Stimulated activated CD8-positive, alpha-beta memory T cell treated with anti-CD3 and anti-CD28 coated beads, Interleukin-12 subunit alpha, Interleukin-12 subunit beta, amount 100 ng/mL, for 24 hours (primary cell): Measurements from ENCODE around the gene SOBP.

ENCODE experiments used
- DNase-seq: peaks from one replicate; pipeline ENCODE4 v3.0.0-alpha.2; 2020; ENCODE audit errors: extremely low read depth

Gene SOBP

DNA sequence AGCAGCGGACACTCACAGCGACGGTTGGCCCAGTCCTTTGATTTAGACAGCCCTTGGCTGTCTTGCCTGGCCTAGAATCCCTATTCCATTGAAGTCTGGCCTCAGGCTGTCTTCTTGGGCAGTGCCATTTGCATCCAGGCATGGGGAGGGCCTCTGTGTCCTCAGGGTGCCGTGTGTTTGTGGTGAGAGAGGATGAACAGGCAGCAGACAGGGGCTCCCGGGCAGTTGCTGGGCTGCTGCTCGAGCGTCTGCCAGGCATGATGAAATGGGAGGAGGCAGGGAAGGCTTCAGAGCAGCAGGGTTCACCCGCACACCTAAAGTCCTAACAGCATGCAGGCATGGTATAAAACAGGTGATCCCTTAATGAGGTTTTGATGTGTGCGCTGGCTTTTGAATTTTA lies 126.9 kb downstream of the SOBP start:
- no peak for DNase-seq

DNA sequence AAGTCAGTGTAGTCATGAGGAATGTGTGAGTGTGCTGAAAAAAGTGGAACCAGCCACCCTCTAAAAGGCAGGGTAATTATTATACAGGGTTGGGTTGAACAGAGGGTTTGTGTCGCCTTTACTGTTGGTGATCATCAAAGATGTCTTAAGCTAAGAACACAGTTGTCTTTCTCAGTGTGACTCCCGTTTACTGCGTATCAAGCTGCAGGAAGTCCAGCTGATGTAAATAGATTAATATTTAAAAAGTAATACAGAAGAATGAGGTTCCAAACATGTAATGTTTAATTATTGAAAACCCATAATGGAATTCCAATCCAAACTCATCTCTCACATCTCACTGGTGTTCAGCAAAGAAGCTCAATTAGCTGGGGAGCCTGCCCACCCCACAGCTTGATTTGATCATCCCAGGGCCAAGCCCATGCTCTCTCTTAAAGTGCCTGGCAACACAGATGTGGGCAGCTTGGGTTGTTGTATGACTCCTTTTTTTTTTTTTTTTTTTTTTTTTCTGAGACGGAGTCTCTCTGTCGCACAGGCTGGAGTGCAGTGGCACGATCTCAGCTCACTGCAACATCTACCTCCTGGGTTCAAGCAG lies 127.5 kb downstream of the SOBP start:
- no peak for DNase-seq

DNA sequence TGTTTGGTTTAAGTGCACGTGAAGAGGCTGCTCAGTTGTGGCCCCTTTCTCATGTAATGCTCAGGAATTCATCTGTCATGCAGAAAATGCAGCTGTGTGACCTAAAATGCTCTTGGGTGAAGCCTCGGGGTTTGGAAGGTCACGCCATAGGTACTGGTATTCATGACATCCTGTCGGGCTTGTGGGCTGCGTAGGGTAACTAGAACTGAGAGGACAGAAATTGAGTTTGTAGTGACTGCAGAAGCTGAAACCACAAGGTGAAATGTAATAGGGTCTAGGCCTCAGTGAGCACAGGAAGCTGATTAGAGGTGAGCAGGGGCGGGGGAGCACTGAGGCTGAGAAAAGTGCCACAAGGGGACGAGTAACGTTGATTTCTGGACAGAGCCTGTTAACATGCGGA lies 128.8 kb downstream of the SOBP start:
- DNase-seq = no peak

DNA sequence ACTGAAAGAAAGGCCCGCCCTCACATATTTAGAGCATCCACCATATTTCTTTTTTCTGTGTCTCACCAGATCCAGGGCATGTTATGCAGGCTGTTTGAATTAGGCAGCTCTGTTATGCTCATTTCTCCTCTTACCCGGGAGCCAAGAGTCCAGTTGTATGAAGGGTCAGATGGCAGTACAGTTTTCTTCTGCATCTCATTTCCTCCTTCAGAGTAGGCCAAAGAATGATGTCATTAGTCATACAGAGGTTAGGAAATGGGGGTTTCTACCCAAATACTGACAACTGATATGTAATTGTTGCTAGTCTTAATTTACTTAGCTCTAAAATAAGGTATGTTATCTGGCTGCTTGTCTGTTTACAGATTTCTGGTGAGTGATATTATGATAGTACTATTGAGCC lies 130.8 kb downstream of the SOBP start:
- DNase-seq = no peak

DNA sequence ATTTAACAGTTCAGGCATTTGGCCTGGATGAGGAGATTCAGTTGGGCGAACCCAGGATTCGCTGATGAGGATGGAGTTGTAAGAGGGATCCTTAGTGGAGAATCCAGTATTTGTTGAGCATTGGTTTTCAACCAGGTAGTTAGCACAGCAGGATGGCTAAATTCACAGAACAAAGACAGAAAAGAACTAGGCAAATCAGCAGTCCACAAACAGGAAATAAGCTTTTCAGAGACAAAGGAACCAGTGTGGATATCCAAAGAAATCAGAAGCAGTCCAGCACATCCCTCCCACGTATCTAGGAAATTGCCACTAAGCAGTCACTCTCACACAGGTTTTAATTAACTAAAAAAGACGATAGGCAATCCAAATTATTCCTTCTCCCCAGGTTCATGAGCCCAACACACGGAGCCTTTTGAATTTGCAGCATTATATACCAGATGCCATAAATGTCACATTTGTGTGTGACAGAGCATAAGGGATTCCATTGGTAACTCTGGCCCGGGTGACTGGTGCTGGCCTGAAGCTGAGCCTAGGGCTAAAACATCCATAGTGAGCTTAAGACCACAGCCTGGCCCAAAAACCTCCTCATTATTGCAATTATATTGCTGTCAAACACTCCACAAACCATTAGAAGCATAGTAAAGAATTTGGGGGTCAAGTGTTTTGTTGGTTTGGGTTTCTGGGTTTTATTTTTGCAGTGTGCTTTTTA lies 131.5 kb downstream of the SOBP start:
- DNase-seq = no peak

DNA sequence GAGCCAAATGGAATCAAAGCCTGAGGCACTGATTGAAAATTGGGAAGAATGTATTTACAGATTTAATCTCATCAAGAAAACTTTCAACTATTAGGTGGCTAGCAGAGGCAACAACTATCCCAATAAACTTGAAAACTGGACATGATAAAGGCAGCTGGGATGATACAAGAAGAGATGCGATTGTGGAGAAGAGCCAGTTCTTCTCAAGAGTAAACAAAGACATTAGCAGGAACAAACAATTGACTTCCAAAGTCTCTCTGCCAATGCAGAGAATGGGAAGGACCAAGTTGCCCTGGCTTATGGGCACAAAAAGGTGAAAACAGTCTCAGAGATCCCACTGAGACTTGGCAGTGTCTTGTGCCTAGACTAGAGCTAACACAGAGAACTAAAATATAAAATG lies 132.4 kb downstream of the SOBP start:
- DNase-seq = no peak

DNA sequence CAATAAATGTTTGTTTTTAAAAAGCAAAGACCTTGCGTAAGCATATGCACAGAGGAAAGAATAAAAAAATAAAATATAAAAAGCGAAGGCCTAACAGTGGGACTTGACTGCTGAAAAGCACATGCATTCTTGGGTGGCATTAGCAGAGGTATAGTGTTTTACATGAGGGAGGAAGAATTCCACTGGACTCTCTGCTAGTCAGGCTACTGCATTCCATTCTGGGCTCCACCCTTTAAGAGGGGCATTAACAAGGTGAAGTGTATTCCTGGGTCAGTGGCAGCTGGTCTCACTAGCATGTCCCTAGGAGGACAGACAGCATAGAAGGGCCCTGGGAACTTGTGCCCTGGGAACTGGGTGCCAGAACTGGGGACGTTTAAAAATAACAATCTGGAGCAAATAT lies 134.1 kb downstream of the SOBP start:
- DNase-seq = no peak

DNA sequence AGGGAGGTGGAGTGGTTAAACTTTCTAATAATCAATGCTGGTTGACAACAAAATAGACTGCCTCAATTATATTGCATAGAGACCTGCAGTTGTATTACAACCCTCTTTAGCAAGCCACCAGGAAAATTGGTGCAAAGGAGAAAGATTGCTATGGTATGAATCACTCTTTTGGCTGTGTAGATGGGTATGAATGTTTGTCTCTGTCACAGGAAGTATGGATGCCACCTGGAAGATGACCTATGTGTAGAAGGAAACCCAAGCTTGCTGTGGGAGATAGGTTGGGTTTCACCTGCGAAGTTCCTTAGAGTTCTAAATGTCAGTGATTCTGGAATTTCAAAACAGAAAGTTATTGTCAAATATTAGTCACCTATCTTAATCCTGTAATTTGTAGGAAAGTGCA lies 134.6 kb downstream of the SOBP start:
- DNase-seq = no peak

DNA sequence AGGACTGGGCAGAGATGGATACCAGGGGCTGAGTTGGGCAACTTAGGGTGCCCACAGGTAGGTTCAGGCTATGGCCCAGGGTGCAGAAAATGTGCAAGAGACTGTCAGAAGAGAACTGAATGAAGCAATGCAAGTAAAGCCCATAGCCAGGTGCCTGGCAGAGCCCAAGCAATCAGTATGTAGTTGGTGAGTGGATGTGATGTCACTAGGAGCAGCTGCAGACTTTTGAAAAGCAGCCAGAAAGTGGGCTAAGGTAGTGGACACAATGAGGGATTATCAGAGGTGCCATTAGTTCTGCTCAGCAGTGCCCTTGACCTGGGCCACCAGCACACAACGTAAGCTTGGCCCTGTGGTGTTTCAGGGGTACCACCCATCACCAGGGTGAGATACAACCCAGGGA lies 135.3 kb downstream of the SOBP start:
- DNase-seq = no peak

DNA sequence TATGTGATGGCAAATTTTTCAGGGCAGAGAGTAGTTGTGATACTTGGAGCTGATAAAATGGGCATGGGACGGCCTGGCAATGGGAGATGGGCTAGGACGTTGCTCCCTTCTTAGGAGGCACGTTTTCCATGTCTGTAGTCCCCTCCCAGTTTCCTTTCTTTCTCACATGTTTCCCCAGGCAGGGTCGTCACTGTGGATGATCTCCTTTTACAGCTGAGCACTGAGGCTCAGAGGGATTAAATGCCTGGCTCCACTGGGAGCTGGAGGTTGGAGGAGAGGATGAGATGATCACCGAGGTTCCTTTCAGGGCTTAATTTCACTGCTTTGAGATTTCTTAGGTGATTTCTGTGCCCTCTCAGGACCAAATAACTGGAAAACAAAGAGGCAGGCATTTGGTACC lies 136.7 kb downstream of the SOBP start:
- DNase-seq = no peak

DNA sequence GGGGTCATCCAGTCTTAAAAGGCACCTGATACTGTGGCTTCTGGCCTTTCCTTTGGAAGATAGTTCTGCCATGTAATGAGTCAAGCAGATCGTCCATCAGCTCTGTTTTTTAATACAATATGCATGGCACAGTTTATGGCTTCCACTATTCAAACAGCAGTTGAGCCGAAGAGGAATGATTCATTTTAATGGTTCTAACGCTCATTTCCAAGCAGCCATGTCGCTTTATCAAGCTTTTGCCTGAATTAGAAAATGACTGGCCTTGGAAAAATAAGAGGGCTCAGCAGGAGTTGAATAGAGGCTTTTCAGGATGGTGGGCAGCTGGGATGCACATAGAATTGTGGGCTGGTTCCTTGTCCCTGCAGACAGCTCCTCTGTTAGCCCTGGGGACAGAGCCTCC lies 138.1 kb downstream of the SOBP start:
- no peak for DNase-seq

DNA sequence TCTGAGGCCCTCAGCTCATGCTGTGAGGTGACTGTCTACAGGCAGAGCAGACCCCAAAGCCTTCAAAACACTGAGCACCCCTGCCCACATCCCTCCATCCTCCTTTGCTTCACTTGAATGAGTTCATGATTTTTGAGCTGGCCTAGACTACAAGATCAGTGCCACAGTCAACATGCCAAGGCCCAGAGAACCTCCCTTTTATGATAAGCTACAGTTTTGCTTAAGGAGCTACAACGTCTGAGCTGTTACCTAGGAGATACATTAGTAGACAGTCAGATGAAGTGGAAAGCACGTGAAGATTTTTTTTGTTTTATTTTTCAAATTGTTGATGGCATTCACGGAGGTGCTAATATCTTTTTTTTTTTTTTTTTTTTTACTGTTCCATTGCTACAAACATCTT lies 139.0 kb downstream of the SOBP start:
- DNase-seq = no peak

DNA sequence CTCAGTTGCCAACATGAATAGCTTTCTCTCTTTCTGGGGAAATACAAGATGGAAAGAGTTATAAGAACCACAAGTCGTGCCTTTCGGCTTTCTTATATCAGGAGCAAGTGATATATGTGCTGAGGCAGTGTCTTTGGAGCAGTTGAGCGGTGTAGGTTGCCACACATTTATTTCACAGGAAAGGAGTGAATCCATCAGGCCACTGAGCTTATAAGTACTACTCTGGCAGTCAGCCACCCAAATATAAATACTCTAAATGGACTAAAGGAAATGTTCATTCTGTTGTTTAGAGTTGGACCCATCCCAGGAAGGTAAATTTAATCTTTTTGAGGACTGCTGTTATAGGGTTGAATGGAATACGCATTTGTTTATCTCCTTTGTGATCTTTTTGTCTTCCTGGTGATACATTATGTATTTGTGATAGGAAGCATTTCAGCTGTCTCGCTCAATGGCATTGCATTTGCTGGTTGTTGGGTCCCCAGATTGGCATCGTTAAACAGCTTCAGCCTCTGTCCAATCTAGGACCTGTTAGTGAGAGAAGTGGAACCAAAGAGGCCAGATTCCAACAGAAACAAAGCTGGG lies 139.7 kb downstream of the SOBP start:
- no peak for DNase-seq

DNA sequence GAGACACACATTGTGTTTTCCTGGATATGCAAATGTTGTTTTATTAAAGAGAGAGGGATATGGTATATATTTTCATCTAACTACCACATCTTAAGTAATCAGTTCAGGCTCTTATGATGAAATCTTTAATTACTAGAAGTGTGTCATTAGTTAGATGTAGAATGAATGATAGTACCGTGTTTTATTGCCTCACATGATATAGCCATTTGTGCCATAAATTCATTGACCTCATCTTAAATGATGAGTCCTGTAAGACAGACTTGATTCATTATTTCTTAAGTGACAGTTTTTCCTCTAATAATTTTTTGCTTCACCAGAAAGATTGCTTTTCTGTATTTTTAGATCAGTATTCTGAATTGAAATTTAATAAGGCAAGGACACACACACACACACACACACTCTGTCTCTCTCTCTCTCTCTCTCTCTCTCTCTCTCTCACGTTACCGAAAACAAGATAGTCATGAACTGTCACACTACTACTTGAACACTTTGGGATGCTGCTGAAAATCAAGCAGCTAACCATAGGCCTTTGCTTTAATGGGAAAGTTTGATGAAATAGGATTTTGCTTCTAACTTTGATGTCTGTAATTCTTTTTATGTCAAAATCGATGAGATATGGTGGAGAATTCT lies 140.5 kb downstream of the SOBP start:
- DNase-seq = no peak

DNA sequence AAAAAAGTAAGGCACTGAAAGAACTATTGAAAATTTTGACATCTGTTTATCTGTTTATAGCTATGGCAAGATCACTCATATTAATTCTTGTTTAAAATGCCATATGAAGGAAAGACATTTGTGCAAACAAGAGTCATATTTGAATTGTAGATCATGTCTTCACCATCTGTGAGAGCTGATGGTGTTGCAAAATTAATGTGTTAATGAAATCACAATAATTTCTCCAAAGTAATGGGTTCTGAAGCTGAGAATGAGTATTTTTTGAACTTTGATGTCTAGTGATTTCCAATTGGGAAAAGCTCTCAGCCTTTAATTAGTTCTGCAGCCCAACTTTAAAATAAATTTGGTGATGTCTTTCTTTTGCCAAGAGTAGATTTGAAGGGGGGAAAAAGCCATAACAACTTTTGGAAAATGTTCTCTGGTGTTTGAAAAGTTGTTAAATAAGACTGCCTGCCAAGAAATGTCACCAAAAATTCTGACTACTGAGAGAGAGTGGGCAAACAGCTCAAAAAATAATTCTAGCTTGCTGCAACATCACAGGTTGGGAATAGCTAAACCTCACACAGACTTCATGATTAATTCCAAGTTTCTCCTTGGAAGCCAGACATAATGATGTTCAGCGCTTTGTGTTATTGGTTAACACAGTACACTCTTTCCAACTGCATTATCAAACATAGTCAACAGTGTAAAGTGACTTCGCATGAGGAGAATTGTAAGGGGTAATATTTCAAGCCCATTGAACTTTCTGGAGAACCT lies 142.6 kb downstream of the SOBP start:
- no peak for DNase-seq

DNA sequence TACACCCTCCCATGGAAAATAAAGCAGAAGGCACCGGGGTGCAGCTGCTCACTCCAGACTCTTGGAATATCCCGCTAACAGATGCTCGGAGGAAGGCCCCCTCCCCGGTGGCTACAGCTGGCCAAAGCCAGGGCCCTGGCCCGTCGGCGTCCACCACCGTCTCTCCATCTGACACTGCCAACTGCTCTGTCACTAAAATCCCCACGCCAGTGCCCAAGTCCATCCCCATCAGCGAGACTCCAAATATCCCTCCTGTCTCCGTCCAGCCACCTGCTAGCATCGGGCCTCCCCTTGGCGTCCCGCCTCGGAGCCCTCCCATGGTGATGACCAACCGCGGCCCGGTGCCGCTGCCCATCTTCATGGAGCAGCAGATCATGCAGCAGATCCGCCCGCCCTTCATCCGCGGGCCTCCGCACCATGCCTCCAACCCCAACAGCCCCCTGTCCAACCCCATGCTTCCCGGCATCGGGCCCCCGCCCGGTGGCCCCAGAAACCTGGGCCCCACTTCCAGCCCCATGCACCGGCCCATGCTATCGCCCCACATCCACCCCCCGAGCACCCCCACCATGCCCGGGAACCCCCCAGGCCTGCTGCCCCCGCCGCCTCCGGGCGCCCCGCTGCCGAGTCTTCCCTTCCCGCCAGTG lies 143.9 kb downstream of the SOBP start:
- DNase-seq = no peak

DNA sequence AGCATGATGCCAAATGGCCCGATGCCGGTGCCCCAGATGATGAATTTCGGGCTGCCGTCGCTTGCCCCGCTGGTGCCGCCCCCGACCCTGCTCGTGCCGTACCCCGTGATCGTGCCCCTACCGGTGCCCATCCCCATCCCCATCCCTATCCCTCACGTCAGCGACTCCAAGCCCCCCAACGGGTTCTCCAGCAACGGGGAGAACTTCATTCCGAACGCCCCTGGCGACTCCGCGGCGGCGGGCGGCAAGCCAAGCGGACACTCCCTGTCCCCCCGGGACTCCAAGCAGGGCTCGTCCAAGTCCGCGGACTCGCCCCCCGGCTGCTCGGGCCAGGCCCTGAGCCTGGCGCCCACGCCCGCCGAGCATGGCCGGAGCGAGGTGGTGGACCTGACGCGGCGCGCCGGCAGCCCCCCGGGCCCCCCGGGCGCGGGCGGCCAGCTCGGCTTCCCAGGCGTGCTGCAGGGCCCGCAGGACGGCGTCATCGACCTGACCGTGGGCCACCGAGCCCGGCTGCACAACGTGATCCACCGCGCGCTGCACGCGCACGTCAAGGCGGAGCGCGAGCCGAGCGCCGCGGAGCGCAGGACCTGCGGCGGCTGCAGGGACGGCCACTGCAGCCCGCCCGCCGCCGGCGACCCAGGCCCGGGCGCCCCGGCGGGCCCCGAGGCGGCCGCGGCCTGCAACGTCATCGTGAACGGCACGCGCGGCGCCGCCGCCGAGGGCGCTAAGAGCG lies 144.6 kb downstream of the SOBP start:
- no peak for DNase-seq

DNA sequence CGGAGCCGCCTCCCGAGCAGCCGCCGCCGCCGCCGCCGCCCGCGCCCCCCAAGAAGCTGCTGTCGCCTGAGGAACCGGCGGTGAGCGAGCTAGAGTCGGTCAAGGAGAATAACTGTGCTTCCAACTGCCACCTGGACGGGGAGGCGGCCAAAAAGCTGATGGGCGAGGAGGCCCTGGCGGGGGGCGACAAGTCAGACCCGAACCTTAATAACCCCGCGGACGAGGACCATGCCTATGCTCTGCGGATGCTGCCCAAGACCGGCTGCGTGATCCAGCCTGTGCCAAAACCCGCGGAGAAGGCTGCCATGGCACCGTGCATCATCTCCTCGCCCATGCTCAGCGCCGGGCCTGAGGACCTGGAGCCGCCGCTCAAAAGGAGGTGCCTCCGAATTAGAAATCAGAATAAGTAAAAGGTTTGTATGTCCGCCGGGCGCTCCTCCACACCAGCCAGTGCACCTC lies 145.2 kb downstream of the SOBP start:
- no peak for DNase-seq

DNA sequence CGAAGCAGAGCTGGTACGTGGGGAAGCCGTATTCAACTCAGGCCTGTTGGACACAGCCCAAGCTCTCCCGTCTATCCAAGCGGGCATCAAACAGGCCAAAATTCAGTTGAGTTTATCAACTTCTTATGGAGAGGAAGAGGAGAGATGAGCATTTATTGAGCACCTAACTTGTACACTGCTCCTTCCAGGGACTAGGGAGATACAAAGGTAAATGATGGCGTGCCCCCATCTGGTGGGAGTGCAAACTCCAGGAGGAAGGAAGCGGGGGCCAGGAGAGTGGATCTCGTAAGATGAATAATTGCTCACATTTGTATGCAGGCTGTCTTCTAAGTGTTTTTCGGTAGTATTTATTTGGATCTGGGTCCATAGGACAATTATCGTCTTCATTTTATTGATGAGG lies 146.6 kb downstream of the SOBP start:
- DNase-seq = no peak

DNA sequence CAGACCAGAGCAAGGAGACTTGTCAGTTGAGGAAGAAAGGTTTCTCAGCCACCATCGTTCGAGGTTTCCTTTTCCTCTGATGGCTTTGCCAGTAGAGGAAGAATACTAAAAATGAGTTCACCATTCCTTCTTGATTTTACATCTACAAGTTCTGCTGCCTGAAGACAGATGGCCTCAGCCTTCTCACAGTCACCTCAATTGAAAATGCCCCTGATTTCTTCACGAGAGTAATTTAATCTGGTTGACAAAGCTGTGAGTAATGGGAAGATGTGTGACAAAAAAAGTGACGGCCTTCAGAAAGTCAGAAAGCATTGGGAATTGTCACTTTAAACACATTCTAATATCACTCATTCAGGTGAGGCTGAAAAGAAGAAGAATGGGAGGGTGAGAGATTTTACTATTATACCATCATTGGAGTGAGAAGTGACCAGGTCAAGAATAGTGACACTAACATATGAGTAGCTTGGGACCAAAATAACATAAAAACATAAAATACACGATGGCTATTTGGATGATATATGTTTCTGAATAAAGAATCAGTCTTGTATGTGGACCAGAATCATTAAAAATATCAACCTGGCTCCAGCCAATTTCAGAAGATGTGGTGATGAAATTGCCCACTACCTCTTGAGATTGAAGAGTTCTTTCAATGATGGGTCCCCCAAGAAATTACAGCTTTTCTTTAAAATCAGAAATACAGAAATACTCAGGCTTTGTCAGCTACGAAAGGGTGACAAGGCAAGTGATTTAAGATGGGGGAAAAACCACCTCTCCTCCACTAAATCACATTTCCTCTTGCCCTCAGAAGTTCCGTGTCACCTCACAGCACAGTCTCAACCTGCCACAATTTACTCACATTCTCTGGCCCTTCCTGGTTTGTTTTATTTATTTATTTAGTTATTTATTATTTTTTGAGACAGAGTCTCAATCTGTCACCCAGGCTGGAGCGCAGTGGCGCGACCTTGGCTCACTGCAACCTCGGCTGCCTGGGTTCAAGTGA lies 147.7 kb downstream of the SOBP start:
- no peak for DNase-seq
